DMS153 treated with DMSO at 0.1 percent for 48 hours (cell line): Measurements from ENCODE around the gene SF1.
A peak's percentile ranks its signal among the peaks of the same experiment; 100 is the strongest.
"Not testable (repeated sequence)": the region's sequence is repeated elsewhere in the genome, so short reads cannot be mapped to it uniquely, and the experiment has no call there.

Experiments
- DNase-seq: peaks from one replicate; lab custom pipeline; 2025; ENCODE audit not compliant: unreplicated experiment; lab: John Stamatoyannopoulos, UW

SF1 gene

DNA sequence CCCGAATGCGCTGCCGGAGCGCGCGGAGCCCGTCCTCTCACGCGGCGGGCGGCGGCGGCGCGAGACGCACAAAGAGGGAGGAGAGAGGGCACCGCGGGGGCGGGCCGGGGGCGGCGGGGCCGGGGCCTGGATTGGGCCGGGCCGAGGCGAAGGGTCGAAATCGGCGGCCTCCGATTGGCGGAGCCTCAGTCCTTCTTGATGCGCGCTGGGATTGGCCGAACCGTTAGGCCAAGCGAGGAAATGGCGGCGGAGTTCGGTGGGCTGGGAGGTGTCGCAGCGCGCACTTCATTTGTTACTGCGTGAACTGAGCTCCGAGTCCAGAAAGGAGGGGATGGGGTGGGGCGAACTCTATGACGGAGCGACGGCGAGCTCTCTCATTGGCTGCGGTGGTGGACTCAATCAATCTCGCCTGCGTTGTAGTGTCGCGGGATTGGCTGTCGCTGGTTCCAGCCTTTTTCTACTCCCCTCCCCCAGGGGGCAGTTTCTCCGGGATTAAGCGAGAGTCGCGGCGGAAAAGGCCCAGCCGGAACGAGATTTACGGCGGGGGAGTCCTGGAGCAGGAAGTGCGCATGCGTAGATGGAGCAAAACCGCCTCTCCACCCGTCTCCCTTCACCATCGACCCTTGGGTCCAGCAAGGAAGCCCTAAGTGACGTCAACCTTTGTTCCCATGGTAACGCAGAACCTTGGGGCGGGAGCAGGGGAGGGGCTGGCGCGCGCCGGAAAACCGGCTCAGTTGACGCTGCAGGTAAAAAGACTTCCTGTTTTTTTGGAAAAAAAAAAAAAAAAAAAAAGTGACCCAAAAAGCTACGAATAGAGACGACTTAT is at the start of gene SF1:
SF1 (minus strand) TSS at position 70 of the 826 bp plus-strand sequence. CDS start 150 bp downstream, outside the sequence.
- peak; percentile 99 for DNase-seq

DNA sequence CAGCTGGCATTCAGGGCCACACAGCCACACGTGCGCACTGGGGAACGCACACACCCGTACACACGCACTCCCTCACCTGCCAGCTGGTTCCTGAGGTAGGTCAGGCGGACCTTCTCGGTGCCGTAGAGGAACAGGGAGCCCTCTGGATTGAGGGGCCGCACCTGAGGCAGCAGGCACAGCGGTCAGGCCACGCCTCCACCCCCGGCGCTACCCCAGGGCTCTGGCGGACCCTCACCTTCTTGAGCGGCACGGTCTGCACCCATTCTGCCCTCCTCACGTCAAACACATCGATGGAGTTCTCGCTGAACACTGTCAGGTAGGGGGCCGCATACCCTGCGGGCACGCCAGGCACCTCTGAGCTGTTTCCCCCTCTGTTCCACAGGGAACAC is 49.1 kb upstream of the SF1 start:
- no peak for DNase-seq

DNA sequence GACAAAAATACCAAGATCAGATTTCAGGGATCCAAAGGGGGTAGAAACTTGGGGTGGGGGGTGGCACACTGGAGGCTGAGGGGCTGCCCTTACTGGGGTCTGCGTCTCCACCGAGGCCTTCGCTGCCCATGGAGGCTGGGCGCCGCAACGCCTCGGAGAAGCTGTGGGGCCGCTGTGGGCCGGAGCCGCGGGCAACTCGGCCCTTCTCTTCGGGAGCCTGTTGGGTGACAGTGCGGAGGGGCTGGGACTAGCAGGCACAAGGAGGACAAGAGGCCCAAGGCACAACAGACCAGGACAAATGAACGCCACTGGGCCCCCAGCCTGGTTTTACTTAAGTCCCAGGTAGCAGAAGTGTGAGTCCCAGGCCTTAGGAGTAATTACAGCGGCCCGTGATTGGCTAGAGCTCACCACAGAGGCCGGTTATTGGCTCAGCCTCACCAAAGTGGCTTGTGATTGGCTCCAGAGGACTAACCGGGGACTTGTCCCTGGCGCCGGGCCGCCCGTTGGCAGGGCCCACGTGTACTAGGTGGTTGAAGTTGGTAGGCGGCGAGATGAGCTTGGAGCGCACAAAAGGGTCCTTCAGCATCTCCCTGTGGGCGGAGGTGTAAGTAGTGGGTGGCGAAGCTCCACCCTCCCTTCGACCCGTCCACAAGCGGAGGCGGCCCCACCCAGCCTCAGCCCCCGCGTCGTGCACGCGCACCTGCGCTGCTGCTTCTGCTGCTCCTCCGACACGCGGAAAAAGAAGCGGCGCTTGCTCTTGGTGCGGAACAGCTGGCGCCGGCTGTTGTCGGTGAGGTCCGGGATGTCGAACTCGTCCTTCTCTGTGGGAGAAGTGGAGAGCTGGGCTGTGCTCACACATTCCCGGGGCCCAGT is 48.5 kb upstream of the SF1 start:
- DNase-seq = no peak

DNA sequence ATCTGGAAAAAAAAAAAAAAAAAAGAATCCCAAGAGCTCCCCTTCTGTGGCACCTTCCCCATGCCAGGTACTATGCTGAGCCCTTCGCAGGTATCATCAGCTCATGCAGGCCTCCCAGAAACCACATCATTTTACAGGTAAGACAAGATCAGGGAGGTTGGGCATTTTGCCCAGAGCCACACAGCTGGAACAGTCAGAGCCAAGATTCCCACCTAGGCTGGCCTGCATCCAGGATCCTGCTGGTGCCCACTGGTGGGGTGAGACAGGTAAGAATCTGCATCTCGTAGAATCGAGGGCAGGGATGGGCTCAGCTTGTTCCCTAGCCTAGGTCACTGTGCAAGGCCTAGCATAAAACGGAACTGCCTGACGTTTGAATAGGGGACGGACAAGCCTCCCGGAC is 47.7 kb upstream of the SF1 start:
- no peak for DNase-seq

GRCh38 chr11:64823568-64824119 is 45.3 kb upstream of the SF1 start:
- DNase-seq = no peak

- no peak for DNase-seq
Measured at GRCh38 chr11:64817476-64817875, 39.1 kb upstream of the SF1 start.

GRCh38 chr11:64815433-64815832 is 37.1 kb upstream of the SF1 start:
- DNase-seq = not testable (repeated sequence)

DNA sequence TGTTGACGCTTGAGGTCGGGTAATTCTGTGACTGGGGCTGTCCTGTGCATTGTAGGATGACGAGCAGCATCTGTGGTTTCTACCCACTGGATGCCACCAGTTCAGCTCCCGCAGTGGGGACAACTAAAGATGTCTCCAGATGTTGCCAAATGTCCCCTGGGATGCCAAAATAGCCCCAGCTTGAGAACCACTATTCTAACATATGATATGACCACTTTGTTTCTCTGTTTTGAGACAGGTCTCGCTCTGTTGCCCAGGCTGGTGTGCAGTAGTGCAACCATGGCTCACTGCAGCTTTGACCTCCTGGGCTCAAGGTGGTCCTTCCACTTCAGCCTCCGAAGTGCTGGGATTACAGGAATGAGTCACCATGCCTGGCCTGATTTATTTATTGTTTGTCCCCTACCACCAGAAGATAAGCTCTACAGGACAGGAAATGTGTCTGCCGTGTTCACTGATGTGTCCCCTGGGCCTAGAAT is 36.4 kb upstream of the SF1 start:
- no peak for DNase-seq

DNA sequence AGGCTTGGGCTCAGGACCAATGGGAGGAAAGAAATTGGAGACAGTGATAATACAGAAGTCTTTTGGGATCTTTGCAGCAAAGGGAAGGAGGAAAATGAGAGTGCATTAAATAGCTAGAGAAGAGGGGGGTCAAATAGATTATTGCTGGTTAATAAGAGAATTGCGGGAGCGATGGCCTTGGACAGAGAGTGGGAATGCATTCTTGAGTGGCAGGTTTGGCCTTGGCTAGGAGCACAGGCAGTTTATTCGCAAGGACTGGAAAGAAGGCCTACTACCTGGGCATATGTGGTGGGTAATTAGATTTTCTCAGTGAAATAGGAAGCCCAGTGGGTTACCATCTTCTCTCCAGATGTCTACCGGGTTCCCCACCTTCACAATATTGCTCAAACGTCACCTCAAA is 35.5 kb upstream of the SF1 start:
- DNase-seq = no peak

GRCh38 chr11:64810891-64811272 is 32.5 kb upstream of the SF1 start:
- peak; percentile 67 for DNase-seq

DNA sequence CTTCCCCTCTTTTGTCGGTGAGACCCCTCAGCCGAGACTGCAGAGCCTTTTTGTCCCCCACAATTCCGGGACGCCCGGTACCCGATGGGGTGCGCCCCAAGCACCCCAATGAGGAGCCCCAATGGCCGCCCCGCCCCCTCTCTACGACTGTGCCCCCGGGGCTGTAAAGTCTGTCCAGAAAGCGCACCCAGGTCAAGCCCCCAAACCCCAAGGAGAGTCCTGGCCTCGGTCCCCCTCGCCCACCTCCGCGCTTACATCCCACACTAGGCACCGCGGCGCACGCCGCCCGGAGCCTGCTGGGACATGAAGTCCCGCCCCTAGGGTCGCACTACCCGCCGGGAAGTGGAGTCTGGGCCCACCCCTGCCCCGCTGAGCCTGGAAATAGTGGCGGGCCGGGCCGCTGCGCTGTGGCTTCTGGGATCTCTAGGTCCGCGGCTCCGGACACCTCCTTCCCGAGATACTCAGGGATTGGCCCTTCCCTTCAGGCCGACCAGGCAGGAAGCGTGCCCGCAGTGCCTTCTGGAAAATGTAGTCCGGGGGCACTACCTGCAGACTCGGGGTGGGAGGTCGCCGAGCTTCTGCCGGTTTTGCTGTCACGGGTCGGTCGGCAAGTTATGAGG is 32.0 kb upstream of the SF1 start, which contains the start of gene MEN1:
MEN1 (minus strand) TSS at position 281 of the 620 bp plus-strand sequence. CDS start 442 bp downstream, outside the sequence.
- DNase-seq = peak; percentile 94

GRCh38 chr11:64809781-64810241 is 31.5 kb upstream of the SF1 start:
- DNase-seq = no peak

- no peak for DNase-seq
Measured at GRCh38 chr11:64805481-64805880, 27.1 kb upstream of the SF1 start.

DNA sequence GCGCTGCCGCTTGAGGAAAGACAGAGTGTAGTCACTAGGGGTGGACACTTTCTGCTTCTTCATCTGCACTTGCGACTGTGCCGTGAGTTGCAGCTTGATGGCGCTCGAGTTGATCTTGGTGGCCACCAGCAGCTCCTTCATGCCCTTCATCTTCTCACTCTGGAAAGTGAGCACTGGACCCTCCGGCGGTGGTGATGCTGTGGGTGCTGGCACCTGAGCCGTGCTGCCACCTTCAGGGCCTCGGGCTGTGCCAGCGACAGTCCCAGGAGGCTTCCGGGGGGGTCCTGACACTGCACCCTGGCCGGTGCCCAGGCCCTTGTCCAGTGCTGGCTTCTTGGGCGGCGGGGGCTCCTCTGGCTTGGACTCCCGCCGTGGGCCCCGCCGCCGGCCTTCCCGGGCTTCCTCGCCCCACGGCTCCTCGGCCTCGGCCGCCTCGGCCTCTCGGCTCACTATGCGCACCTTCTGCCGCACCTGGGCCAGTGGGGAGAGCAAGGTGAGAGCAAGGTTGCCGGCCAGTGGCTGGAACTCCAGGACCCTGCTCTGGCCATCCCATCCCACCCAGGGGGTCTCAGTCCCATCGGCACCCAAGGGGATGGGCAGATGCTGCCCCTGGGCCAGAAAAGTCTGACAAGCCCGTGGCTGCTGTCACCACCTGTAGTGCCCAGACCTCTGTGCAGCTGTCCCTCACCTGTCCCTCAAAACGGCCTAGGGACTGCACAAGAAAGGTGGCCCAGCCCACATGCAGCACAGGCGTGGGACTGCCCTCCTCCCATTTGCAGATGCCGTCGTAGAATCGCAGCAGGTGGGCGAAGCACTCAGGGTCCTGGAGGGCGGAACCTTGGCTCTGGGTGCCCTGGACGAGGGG is 26.2 kb upstream of the SF1 start:
- no peak for DNase-seq

DNA sequence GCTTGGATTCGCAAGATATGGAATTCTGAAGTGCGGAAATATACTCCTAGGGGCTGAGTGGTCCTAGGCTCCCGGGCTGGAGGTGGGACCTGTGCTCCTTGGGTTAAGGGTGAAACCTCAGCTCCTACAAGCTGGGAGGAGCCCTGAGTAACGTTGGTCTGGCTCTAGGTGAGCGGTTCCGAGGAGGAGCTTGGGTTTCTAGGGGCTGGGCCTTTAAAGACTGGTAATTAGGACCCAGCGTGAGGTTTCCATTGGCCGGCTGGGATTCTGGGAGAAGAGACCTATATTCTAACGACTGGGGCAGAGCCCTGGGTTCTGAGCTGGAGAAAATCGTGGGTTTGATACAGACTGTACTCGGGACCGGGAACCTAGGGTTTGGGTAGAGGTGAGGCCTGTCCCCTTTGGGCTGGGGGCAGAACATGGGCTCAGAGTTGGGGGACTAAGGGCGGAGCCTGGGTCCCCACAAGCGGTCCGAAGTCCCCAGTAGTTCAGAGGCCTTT is 25.6 kb upstream of the SF1 start:
- no peak for DNase-seq

DNA sequence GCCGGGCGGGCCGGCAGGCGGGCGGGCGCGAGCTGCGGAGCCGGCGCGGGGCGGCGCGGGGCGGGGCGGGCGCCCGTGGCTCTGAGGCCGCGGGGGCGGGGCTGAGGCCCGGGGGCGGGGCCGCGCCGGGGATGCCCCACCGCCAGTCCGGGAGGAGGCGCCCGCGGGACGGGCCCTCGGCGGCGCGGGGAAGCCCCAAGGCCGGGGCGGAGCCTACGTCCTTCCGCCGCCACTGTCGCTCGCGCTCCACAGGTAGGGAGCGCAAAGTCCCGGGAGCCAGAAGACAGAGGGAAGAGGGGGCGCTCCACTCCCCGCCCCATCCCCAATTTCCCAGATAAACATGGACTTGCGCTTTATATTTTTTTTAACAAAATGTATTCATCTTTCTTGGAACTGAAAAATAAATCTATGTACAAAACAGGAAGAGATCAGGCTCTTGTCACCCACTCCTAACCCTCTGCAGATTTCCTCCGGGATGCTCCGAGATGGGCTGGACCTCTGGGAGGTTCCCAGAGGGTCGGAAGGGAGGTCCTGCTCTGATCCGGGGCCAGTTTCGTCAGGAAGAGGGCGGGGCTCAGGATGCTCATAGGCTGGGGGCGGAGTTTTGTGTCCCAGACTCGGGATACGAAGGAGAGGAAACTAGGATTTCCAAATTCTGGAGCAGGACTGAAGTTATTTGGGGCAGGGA is 25.0 kb upstream of the SF1 start, which contains the start of gene MAP4K2:
MAP4K2 (minus strand) TSS at position 57 of the 688 bp plus-strand sequence. CDS start 65 bp downstream, outside the sequence.
- peak; percentile 49 for DNase-seq

GRCh38 chr11:64802370-64803157 is 24.2 kb upstream of the SF1 start:
- no peak for DNase-seq
